Rectal smooth muscle tissue (tissue), 1 donor: ENCODE measurements around the gene NPR3.

Source experiments
- H3K27ac ChIP-seq: one replicate; pipeline ENCODE4 v1.7.0; 2013; ENCODE audit warnings: low read depth, low read length, inconsistent platforms
- H3K27me3 ChIP-seq: one replicate; pipeline ENCODE4 v1.7.0; 2013; ENCODE audit warnings: low read length; ENCODE audit not compliant: control insufficient read depth, insufficient read depth
- H3K36me3 ChIP-seq: one replicate; pipeline ENCODE4 v1.7.0; 2013; ENCODE audit warnings: low read length; ENCODE audit not compliant: control insufficient read depth, insufficient read depth
- H3K4me1 ChIP-seq: one replicate; pipeline ENCODE4 v1.7.0; 2013; ENCODE audit warnings: low read length; ENCODE audit not compliant: control insufficient read depth, insufficient read depth
- H3K4me3 ChIP-seq: one replicate; pipeline ENCODE4 v1.7.0; 2013; ENCODE audit warnings: low read length
- H3K9ac ChIP-seq: one replicate; pipeline ENCODE4 v1.7.0; 2013; ENCODE audit warnings: low read length

The NPR3 gene

DNA sequence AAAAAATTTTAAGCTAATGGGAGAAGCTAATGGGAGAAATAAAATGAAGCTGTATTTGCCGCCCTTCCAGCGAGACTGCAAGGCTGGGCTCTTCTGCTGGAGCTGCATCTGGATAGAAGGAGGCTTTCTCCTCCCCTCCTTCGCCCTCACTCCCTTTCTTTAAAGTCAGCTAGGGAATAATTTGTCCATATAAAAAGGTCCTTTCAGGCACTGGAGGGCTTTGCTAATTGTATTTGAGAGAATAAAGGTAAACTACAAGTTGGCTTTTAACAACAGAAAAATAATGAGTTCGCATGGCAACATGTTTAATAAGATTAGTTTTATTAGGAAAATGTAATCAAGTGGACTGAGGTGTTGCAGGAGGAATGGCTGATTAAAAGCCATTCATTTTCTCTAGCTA is 41.3 kb downstream of the NPR3 start:
- no peaks in the 10 kb centered on the region for H3K27me3 ChIP-seq
- no peak overlapping the region for H3K4me3 ChIP-seq
- H3K27ac ChIP-seq = no peak overlapping the region
- no peaks in the 10 kb centered on the region for H3K36me3 ChIP-seq
- no peak overlapping the region for H3K9ac ChIP-seq
- H3K4me1 ChIP-seq = no peaks in the 10 kb centered on the region

DNA sequence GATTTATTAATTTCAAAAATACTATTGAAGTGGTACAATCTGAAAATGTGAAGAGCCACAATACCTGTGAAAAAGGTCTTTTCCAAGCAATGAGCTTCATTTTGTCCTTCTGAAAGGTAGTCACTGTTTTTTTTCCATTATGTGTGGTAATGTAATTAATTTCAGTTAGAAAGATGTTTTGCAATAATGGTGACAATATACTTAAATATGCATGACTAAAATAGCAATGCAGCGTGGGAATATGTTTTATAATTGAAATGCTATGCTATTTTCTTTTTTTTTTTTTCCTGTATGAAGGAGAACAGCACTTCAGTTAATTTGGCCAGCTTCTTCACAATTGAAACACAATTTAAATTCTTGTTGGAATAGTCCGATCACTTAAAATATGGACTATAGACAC is 41.9 kb downstream of the NPR3 start:
- H3K4me3 ChIP-seq = no peak overlapping the region
- H3K36me3 ChIP-seq = no peaks in the 10 kb centered on the region
- no peak overlapping the region for H3K9ac ChIP-seq
- no peak overlapping the region for H3K27ac ChIP-seq
- H3K27me3 ChIP-seq = no peaks in the 10 kb centered on the region
- no peaks in the 10 kb centered on the region for H3K4me1 ChIP-seq

DNA sequence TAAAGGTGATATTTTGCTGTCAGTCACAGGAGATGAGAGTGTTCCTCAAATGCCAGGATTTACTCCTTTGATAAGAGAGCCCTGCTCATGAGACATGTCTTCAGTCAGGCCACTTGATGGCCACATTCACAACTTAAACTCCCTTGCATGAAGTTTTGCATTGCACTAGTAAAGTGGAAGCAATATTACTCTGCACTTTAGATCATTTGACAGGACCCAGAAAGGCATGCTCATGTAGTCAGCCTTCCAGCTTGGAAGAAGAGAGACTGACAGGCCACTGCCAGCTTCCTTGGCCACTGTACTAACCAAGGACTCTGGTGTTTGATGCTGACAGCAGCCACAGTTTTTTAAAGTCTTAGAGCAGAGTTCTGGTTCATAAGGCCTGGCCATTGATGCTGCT is 42.6 kb downstream of the NPR3 start:
- Histone ChIP-seq H3K27me3 (no peaks in the 10 kb centered on the region), H3K27ac (no peak overlapping the region), H3K9ac (no peak overlapping the region), H3K36me3 (no peaks in the 10 kb centered on the region), H3K4me3 (no peak overlapping the region), H3K4me1 (no peaks in the 10 kb centered on the region)

DNA sequence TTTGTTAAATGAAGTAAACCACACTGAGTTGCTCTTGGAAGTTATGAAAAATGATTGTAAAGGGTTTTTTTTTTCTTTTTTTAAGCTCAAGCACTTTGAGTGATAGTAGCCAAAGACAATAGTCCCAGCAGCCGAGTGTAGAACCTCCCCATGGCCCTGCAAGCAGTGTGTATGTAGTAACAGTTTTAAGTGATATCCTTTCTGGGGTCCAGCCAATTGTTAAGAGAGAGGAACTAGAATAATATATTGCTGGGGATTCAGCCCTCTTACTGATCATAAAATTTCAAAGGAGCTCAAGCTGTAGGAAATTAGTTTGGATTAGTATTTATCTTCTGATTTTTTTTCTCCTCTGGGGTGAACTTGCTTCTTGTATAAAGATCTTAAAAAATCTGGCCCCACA is 43.2 kb downstream of the NPR3 start:
- Histone ChIP-seq H3K27ac (no peak overlapping the region), H3K9ac (no peak overlapping the region), H3K4me3 (no peak overlapping the region), H3K36me3 (no peaks in the 10 kb centered on the region), H3K4me1 (no peaks in the 10 kb centered on the region), H3K27me3 (no peaks in the 10 kb centered on the region)

DNA sequence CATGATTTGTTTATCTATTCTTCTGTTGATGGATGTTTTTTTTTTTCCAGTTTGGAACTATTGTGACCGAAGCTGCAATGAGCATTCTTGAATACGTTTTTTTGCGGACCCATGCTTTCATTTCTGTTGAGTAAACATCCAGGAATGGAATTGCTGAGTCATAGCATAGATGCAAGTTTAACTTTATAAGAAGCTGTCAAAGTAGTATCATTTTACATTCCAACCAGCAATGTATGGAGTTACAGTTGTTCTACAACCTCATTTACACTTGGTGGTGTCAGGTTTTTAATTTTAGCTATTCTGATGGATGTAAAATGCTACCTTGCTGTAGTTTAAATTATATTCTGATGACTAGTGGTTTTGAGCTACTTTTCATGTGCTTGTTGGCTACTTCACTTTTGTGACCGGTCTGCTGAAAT is 49.0 kb downstream of the NPR3 start:
- Histone ChIP-seq H3K27me3 (no peaks in the 10 kb centered on the region), H3K9ac (no peak overlapping the region), H3K4me1 (no peaks in the 10 kb centered on the region), H3K27ac (no peak overlapping the region), H3K36me3 (no peaks in the 10 kb centered on the region), H3K4me3 (no peak overlapping the region)

DNA sequence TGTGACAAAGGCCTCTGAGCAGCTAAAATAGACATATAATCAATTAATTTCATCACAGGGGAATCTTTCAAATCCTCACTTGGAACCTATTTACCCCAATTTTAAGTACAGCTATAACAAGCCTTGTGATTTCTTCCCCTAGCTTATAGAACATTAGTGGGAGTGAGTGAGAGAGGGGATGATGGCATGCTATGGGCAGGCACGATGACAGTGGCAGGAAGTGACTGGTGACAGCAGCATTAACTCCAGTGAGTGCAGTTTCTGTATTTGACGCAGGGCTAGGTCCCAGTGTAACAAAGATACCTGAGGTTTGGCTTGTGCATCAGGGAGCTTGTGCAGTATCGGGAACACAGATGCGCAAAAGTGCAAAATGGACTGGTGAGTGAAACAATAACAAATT is 54.1 kb downstream of the NPR3 start:
- Histone ChIP-seq H3K27me3 (no peaks in the 10 kb centered on the region), H3K9ac (no peak overlapping the region), H3K4me3 (no peak overlapping the region), H3K27ac (no peak overlapping the region), H3K36me3 (no peaks in the 10 kb centered on the region), H3K4me1 (no peaks in the 10 kb centered on the region)

DNA sequence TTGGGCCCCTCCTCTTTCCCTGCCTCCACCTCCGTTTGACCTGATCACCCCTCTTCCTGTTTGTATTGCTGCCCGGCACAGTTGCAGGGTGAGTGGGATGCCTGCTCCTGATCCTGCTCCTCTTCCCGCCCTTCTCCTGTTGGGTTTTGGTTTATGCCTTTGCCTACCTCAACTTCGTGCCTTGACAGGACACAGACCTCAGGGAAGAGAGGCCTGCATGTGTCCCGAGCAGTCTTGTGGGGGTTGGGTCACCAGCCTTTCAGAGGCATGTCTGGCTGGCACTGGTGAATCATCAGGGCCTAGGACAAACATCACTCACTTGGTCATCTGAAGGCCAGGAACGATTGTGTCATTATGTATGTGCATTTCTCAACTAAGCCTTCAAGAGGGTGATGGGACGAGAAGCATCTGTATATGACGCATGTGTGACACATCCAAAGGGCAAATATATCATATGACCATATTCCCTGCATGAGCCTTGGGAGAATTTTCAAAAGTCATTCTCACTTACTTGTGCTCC is 56.9 kb downstream of the NPR3 start:
- no peaks in the 10 kb centered on the region for H3K27me3 ChIP-seq
- no peak overlapping the region for H3K4me3 ChIP-seq
- H3K36me3 ChIP-seq = no peaks in the 10 kb centered on the region
- H3K9ac ChIP-seq = no peak overlapping the region
- H3K4me1 ChIP-seq = no peaks in the 10 kb centered on the region
- no peak overlapping the region for H3K27ac ChIP-seq

DNA sequence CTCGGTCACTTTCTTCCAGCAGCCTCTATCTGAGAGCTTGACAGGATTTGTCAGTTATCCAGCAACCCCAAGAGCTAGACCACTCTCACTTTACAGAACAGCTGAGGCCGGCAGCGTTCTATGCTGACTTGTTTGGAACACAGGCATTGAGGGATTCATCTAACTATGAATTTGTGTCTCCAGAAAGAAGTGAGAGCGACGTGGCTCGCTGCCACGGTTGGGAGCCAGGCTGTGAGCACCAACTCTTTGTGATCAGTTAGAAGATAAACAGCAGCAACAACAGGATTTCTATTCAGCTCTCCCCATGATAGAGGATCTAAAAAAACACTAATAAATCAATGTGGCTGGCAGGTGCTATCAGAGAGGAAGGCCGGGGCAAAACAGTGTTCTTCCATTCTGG is 58.6 kb downstream of the NPR3 start:
- Histone ChIP-seq H3K4me1 (no peaks in the 10 kb centered on the region), H3K27ac (no peak overlapping the region), H3K9ac (no peak overlapping the region), H3K4me3 (no peak overlapping the region), H3K36me3 (no peaks in the 10 kb centered on the region), H3K27me3 (no peaks in the 10 kb centered on the region)

DNA sequence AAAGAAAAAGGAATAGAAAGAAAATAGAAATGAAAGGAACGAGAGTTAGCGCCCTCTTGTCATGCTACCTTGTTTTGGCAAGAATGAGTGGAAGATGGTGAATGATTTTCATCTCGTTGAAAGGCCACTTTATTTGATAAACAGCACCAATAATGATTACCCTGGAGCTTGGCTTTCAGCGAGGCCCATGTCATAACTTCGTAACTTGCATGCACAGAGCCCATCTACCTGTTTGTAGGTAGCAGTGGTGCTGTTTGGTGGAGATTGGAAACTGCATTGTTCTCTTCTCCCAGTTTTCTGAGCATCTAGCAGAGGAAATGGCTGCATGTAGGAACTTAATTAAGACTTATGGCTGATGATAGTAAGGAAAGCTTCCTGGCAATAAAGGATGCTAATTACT is 59.3 kb downstream of the NPR3 start:
- Histone ChIP-seq H3K4me3 (no peak overlapping the region), H3K9ac (no peak overlapping the region), H3K27me3 (no peaks in the 10 kb centered on the region), H3K36me3 (no peaks in the 10 kb centered on the region), H3K27ac (no peak overlapping the region), H3K4me1 (no peaks in the 10 kb centered on the region)

DNA sequence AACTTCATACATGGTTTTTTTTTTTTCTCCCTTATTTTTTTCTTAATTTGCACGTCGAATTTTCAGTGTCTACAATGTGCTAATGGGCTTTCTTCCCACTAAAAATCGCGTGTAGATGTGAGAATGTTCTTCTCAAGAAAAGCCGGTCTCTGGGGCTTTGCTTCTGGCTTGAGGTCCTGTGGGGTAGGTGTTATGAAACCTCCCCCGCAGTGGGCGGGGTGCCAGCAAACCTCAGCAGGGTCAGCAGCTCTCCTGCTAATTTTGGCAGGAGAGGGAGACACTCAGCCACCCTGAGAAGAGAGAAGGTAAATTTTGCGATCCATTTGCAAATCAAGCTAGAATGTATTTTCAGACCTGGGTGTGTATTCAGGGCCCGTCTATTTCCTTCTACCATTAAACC is 59.9 kb downstream of the NPR3 start:
- Histone ChIP-seq H3K27ac (no peak overlapping the region), H3K36me3 (no peaks in the 10 kb centered on the region), H3K4me1 (no peaks in the 10 kb centered on the region), H3K9ac (no peak overlapping the region), H3K4me3 (no peak overlapping the region), H3K27me3 (no peaks in the 10 kb centered on the region)

DNA sequence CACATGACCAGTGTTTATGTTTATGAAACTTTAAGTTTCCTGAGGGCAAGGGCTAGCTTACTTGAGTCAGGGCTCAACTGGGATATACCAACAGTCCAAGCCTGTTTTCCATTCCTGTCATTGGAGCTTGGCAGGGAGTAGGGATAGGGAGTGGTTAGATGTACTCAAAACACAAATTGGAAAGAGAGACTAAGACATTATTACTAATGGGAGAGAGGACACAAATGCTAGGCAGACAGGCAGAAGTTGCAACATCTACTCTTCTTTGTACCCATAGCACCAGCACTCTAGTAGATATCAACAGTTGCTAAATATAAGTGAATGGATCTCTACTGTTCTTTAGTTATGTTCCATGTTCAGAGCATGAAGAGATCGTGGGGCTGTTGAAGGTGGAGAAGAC is 62.8 kb downstream of the NPR3 start:
- H3K27me3 ChIP-seq = no peaks in the 10 kb centered on the region

DNA sequence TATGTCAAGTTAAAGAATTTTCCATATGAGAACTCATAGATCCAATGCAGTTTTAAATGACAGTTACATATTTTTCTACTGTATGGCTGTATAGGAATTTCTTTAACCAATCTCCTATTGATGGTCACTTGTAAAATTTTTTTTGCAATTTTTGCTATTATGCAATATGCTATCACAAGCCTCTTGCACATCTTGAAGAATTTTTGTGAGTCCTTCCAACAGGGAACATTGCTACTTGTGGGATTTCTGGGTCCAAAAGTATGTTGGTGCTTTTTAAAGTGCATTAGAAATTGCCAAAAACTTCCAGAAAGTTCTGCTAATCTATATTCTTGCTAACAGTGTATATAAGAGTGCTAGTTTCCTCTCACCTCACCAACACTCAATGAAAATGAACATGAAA is 65.1 kb downstream of the NPR3 start:
- no peak overlapping the region for H3K27ac ChIP-seq
- no peak overlapping the region for H3K9ac ChIP-seq
- no peaks in the 10 kb centered on the region for H3K4me1 ChIP-seq
- H3K36me3 ChIP-seq = no peaks in the 10 kb centered on the region
- no peaks in the 10 kb centered on the region for H3K27me3 ChIP-seq
- no peak overlapping the region for H3K4me3 ChIP-seq

More for the DNA sequence above, 62.8 kb downstream of the NPR3 start:
- no peak overlapping the region for H3K27ac ChIP-seq
- H3K4me3 ChIP-seq = no peak overlapping the region
- H3K4me1 ChIP-seq = no peaks in the 10 kb centered on the region
- H3K9ac ChIP-seq = no peak overlapping the region
- no peaks in the 10 kb centered on the region for H3K36me3 ChIP-seq

DNA sequence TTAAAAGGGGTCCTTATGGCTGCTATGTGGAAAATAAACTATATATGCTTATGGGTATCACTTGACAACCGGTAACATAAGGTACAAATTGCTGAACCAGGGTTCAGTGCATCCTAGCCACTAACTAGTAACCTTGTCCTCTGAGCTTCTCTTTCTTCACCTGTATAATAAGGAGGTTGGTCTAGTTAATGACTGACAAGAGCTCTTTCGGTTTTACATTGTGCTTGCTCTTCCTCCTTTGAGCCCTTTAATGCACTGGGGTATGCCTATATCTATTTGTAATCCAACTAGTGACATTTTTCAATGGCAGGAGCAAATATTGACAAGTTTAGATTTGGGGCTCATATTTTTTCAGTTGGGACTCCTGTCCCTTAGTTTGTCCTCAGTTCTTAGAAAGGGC is 66.1 kb downstream of the NPR3 start:
- no peaks in the 10 kb centered on the region for H3K27me3 ChIP-seq
- H3K36me3 ChIP-seq = no peaks in the 10 kb centered on the region
- H3K4me3 ChIP-seq = no peak overlapping the region
- no peaks in the 10 kb centered on the region for H3K4me1 ChIP-seq
- no peak overlapping the region for H3K27ac ChIP-seq
- no peak overlapping the region for H3K9ac ChIP-seq
